Hepatocyte (in vitro differentiated cells): ENCODE data around the gene LNX2. TPM values are rescaled to one million over a fixed set of nuclear protein-coding genes. Genes with fewer than 3 reads are reported as not detected.

Experiments used
- DNase-seq: peaks from one replicate; pipeline ENCODE4 v3.0.0-alpha.2; 2016; ENCODE audit warnings: low spot score
- H2AFZ ChIP-seq: fragments of 200-600 bp; sonication (generic); 2 replicates; pipeline ENCODE4 v1.6.0; 2016; ENCODE audit warnings: antibody characterized with exemption, mild to moderate bottlenecking
- H3K27ac ChIP-seq: fragments of 200-600 bp; sonication (generic); 2 replicates; pipeline ENCODE4 v1.5.1; 2016; ENCODE audit warnings: mild to moderate bottlenecking
- H3K27me3 ChIP-seq: fragments of 200-600 bp; sonication (generic); 2 replicates; pipeline ENCODE4 v1.6.1; 2016
- H3K36me3 ChIP-seq: fragments of 200-600 bp; sonication (generic); replicated peaks from 2 replicates; pipeline ENCODE4 v1.5.1; 2016; ENCODE audit warnings: low read depth; ENCODE audit not compliant: insufficient read depth
- H3K4me1 ChIP-seq: fragments of 200-600 bp; sonication (generic); 2 replicates; pipeline ENCODE4 v1.5.1; 2016; ENCODE audit warnings: mild to moderate bottlenecking, moderate library complexity; ENCODE audit not compliant: insufficient read depth
- H3K4me2 ChIP-seq: fragments of 200-600 bp; sonication (generic); 2 replicates; pipeline ENCODE4 v1.6.0; 2016
- H3K4me3 ChIP-seq: fragments of 200-600 bp; sonication (generic); 2 replicates; pipeline ENCODE4 v1.5.1; 2016; ENCODE audit warnings: mild to moderate bottlenecking
- H3K79me2 ChIP-seq: fragments of 200-600 bp; sonication (generic); 2 replicates; pipeline ENCODE4 v1.6.0; 2017; ENCODE audit warnings: mild to moderate bottlenecking
- H3K9me2 ChIP-seq: fragments of 200-600 bp; sonication (generic); replicated peaks from 2 replicates; pipeline ENCODE4 v1.6.0; 2017; ENCODE audit warnings: mild to moderate bottlenecking; ENCODE audit not compliant: insufficient read depth
- H3K9me3 ChIP-seq: fragments of 200-600 bp; sonication (generic); 2 replicates; pipeline ENCODE4 v1.5.1; 2016; ENCODE audit warnings: low read depth, mild to moderate bottlenecking
- H4K20me1 ChIP-seq: fragments of 200-600 bp; sonication (generic); 2 replicates; pipeline ENCODE4 v1.6.0; 2016; ENCODE audit warnings: mild to moderate bottlenecking; ENCODE audit not compliant: insufficient read depth, poor library complexity, severe bottlenecking
- EZH2 ChIP-seq: fragments of 200-600 bp; sonication (generic); IDR thresholded peaks from 2 replicates; pipeline ENCODE4 v1.6.1; 2016; ENCODE audit warnings: antibody characterized with exemption, mild to moderate bottlenecking, borderline replicate concordance
- EZH2phosphoT487 ChIP-seq: fragments of 200-600 bp; sonication (generic); IDR thresholded peaks from one replicate; pipeline ENCODE4 v1.6.1; 2018; ENCODE audit warnings: antibody characterized with exemption, mild to moderate bottlenecking, low read depth, moderate library complexity; ENCODE audit not compliant: unreplicated experiment, severe bottlenecking
- WGBS: methylation state at CpG from one replicate; pipeline ENCODE4 v1.1.6; 2016; ENCODE audit warnings: low lambda C conversion rate; ENCODE audit errors: missing lambda C conversion rate; 5-methylcytosine and 5-hydroxymethylcytosine counted together
- polyA plus RNA-seq: library from polyadenylated mRNA; unstranded; fragments of >200 nt; fragmentation: Nextera tagmentation; extraction: Ambion mirVana; gene quantifications from 2 replicates; pipeline ENCODE4 v1.2.1, GENCODE V29; 2016
- total RNA-seq: library from RNA; depleted of rRNA; stranded (reverse); fragments of >200 nt; gene quantifications from 2 replicates; pipeline ENCODE4 v1.2.3, GENCODE V29; 2014
- TF ChIP-seq, protein P1 (sequence below): fragments of 200-600 bp; sonication (generic); IDR thresholded peaks from 2 replicates; pipeline ENCODE4 v1.5.1; 2016; ENCODE audit warnings: antibody characterized with exemption, mild to moderate bottlenecking; ENCODE audit not compliant: poor library complexity

Gene LNX2
- total RNA-seq, result 28.5 and 28.8 TPM in 2 replicates
- 8.7 and 8.8 TPM in 2 replicates for polyA plus RNA-seq

GRCh38 chr13:27620377-27621115 lies at the start of gene LNX2:
Gene LNX2 (minus strand): TSS chr13:27620529. CDS start chr13:27581703, 38,826 bp downstream.
- Histone ChIP-seq H3K4me1 (peaks cover 46% of the 10 kb centered on the region), H3K9me3 (no peaks in the 10 kb centered on the region), H3K79me2 (peaks cover 82% of the 10 kb centered on the region), H3K36me3 (no peaks in the 10 kb centered on the region), H3K27ac (peak within 1 kb of the TSS; percentile 97), H4K20me1 (peaks cover 46% of the 10 kb centered on the region), H3K4me3 (peak within 1 kb of the TSS; percentile 90), H2AFZ (peak within 1 kb of the TSS; percentile 76), H3K27me3 (no peaks in the 10 kb centered on the region), H3K9me2 (no peaks in the 10 kb centered on the region), H3K4me2 (peak within 1 kb of the TSS; percentile 87)
- WGBS, result 2% methylated on average over 22 of the region's 79 CpGs
- DNase-seq, result peak; percentile 99
- TF ChIP-seq EZH2 (no peak), EZH2phosphoT487 (no peak)
- TF ChIP-seq, protein P1, sequence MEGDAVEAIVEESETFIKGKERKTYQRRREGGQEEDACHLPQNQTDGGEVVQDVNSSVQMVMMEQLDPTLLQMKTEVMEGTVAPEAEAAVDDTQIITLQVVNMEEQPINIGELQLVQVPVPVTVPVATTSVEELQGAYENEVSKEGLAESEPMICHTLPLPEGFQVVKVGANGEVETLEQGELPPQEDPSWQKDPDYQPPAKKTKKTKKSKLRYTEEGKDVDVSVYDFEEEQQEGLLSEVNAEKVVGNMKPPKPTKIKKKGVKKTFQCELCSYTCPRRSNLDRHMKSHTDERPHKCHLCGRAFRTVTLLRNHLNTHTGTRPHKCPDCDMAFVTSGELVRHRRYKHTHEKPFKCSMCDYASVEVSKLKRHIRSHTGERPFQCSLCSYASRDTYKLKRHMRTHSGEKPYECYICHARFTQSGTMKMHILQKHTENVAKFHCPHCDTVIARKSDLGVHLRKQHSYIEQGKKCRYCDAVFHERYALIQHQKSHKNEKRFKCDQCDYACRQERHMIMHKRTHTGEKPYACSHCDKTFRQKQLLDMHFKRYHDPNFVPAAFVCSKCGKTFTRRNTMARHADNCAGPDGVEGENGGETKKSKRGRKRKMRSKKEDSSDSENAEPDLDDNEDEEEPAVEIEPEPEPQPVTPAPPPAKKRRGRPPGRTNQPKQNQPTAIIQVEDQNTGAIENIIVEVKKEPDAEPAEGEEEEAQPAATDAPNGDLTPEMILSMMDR, result no peak

DNA sequence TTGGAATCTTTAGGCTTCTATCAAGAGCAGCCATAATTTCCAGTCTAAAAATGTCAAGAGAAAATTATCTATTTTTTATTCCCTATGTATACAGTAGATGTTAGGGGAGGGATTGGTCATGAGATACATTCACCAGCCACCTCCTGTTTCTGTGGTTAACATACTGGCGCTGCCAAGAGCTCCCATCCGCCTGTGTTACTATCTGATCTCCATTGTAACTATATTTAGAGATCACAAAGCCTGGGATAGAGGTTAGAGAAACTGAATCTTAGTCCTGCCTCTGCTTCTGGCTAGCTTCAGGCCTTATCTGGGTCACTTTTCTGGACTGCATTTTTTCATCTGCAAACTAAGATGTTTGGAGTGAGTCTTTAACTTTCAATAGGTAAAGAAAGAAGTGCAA lies 47.6 kb upstream of the LNX2 start:
- DNase-seq, result no peak
- H3K27me3 ChIP-seq, result no peaks in the 10 kb centered on the region
- H2AFZ ChIP-seq, result no peak overlapping the region
- no peaks in the 10 kb centered on the region for H3K9me2 ChIP-seq
- H3K4me1 ChIP-seq, result no peaks in the 10 kb centered on the region
- 79% methylated on average over 2 of the region's 2 CpGs for WGBS
- no peaks in the 10 kb centered on the region for H3K36me3 ChIP-seq
- H4K20me1 ChIP-seq, result no peaks in the 10 kb centered on the region
- no peak overlapping the region for H3K4me3 ChIP-seq
- no peaks in the 10 kb centered on the region for H3K79me2 ChIP-seq
- H3K4me2 ChIP-seq, result no peak overlapping the region
- no peak for TF ChIP-seq EZH2phosphoT487
- TF ChIP-seq, protein P1, result no peak
- TF ChIP-seq EZH2, result no peak
- no peaks in the 10 kb centered on the region for H3K9me3 ChIP-seq
- no peak overlapping the region for H3K27ac ChIP-seq

GRCh38 chr13:27666951-27667350 lies 46.6 kb upstream of the LNX2 start:
- H3K4me1 ChIP-seq, result no peaks in the 10 kb centered on the region
- 93% methylated on average over 3 of the region's 3 CpGs for WGBS
- TF ChIP-seq EZH2, result no peak
- TF ChIP-seq EZH2phosphoT487, result no peak
- TF ChIP-seq, protein P1, result no peak

More at GRCh38 chr13:27666951-27667350, 46.6 kb upstream of the LNX2 start:
- Histone ChIP-seq H3K9me3 (no peaks in the 10 kb centered on the region), H4K20me1 (no peaks in the 10 kb centered on the region), H3K27me3 (no peaks in the 10 kb centered on the region), H3K27ac (no peak overlapping the region), H3K4me3 (no peak overlapping the region), H3K9me2 (no peaks in the 10 kb centered on the region), H3K4me2 (no peak overlapping the region), H2AFZ (no peak overlapping the region), H3K79me2 (no peaks in the 10 kb centered on the region), H3K36me3 (no peaks in the 10 kb centered on the region)
- DNase-seq, result no peak
